Subcutaneous adipose tissue (tissue), 4 donors: Measurements from ENCODE around the gene INTS7. TPM values are rescaled to one million over a fixed set of nuclear protein-coding genes. Genes with fewer than 3 reads are reported as not detected.

Source experiments
- total RNA-seq, 4 donors: library from RNA; depleted of rRNA; stranded (reverse); fragments of >200 nt; gene quantifications; one replicate each; pipeline ENCODE4 v1.1.0, GENCODE V29; 2016
- TF ChIP-seq, protein P1 (sequence below): fragments of 450-650 bp; IDR thresholded peaks from one replicate; pipeline ENCODE4 v1.5.1; 2016; ENCODE audit warnings: low read depth, mild to moderate bottlenecking, control low read depth, antibody characterized with exemption, moderate library complexity

Gene INTS7
- total RNA-seq, 4 donors from 2014 or later, result 4.0 to 11.6 (median 6.6) TPM

DNA sequence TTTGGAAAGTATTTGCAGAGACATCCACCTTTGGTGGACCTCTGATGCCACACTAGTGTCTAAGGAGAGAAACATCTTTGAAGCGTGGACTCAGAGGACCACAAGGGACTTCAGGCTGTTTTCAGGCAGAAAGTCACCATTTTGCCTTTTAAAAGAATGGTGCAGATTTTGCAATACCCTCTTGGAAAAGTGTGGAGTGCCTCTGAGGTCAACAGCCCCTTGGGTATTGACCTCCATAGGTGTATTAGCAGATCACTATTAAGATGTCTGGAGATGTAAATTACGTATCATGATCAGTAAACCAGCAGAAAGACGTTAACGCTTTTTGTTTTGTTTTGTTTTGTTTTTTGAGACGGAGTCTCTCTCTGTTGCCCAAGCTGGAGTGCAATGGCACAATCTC, 87.0 kb downstream of the INTS7 start:
- TF ChIP-seq, protein P1, sequence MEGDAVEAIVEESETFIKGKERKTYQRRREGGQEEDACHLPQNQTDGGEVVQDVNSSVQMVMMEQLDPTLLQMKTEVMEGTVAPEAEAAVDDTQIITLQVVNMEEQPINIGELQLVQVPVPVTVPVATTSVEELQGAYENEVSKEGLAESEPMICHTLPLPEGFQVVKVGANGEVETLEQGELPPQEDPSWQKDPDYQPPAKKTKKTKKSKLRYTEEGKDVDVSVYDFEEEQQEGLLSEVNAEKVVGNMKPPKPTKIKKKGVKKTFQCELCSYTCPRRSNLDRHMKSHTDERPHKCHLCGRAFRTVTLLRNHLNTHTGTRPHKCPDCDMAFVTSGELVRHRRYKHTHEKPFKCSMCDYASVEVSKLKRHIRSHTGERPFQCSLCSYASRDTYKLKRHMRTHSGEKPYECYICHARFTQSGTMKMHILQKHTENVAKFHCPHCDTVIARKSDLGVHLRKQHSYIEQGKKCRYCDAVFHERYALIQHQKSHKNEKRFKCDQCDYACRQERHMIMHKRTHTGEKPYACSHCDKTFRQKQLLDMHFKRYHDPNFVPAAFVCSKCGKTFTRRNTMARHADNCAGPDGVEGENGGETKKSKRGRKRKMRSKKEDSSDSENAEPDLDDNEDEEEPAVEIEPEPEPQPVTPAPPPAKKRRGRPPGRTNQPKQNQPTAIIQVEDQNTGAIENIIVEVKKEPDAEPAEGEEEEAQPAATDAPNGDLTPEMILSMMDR, result no peak

- TF ChIP-seq, protein P1, result no peak
These were observed 87.7 kb downstream of the INTS7 start for GRCh38 chr1:211947396-211948295.

DNA sequence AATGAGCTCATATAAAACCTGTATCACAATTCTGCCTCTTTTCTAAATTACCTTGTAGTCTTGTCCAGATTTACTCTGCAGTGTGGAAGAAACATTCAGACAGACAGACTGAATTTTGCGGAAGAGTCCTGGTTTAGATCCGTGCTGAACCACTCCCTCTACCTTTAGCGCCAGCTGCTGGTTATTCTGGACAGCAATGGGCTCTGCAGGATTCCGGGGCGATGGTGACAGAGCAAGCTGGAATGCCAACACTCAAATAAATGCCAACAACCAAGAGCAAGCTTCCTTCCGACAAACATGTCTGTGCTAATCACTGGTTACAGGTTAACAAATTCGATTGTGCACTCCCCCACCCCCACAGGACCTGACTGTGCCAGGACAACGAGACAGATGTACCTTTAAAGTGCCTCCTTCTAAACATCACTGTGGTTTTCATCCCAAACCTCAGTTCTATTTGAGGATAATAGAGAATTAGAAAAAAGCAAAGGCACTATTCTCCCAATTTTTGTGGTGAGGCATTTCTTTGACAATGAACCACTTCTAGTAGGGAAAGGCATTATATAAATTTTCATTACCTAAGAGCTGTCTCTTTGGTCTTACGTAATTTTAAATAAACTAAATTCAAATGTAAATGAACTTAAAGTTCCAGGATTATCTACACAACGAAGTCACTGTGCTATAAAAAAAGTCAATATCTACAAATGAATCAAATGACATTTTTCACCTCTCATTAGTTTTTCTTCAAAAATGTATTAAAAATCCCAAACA, 90.4 kb downstream of the INTS7 start:
- TF ChIP-seq, protein P1, result no peak

DNA sequence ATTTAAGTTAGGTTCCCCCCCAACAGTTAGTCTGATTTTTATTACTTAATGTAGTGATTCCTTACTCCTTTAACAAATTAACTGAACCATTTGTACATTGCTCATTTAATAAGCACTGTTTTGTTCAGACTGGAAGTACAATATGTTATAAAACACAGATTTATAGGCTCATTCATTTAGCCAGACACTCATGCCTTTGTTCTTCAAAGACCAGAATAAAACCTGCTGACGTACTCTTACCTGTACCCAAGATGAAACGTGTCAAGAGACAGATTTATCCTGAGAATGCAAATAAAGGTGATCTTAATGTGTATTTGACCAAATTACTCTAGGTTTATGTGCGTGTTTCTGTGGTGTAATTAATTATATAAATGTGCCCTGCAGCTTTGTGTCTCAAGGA, 92.8 kb downstream of the INTS7 start:
- TF ChIP-seq, protein P1, result no peak

- TF ChIP-seq, protein P1, result no peak
These were observed 95.4 kb downstream of the INTS7 start for GRCh38 chr1:211939876-211940468.

GRCh38 chr1:211938561-211938997, 96.8 kb downstream of the INTS7 start:
- TF ChIP-seq, protein P1, result no peak

- TF ChIP-seq, protein P1, result no peak
These were observed 99.8 kb downstream of the INTS7 start for GRCh38 chr1:211935448-211935970.
